ENCODE measurements around the gene EFCAB6.

The EFCAB6 gene

DNA sequence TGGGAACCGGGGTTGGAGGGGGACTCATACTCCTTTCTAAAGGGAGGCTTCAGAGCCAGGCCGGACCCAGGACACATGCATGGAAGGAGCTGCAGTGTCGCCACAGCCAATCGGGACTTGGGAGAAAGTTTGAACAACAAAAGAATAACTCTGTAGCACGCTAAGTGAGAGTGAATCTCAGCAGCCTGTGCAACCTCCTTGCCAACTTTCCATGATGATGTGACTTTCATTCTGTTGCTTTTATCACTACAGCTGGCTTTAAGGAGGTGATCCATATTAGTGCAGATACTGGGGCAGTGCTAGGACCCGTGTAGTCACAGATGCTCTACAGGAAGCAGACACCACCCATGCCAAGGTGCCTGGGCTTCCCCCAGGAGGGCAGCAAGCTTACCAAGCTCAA is 243.0 kb downstream of the EFCAB6 start:
- TF ChIP-seq GATA1 (IDR thresholded peaks at IDR 0.05; ENCODE audit: low read depth, low read length) (no peak), POLR2A (IDR thresholded peaks at IDR 0.05; ENCODE audit: low read length) (no peak)
- no peak for DNase-seq

DNA sequence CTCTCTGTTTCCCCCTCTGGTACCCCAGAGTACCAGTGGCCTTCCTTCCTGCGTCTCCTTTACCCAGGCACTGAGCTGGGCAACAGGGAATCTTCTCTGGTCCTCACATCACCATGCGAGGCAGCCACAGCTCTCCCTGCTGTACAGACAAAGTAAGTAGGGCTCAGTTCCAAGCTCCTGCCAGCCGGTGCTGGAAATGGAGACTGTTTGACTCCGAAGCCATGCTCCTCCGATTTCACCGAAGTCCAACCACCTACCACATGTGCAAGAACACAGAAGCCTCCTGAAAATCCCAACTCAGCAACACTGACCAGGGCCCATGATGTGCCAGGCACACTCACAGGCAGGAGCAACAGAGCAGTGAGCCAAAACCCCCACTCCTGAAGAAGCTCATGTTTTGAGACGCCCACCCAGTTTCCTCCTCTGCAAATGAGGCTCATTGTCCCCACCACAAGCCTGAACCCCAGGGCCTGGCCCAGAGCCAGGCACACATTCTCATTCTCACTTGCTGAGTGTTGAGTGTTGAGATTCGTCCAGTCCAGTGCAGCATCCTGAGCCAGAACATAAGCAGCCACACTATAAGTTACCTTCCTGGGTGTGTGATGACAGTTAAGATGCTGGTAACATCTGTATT is 244.3 kb downstream of the EFCAB6 start:
- no peak for TF ChIP-seq GATA1 (IDR thresholded peaks at IDR 0.05; ENCODE audit: low read depth, low read length)
- no peak for TF ChIP-seq POLR2A (IDR thresholded peaks at IDR 0.05; ENCODE audit: low read length)
- no peak for DNase-seq

DNA sequence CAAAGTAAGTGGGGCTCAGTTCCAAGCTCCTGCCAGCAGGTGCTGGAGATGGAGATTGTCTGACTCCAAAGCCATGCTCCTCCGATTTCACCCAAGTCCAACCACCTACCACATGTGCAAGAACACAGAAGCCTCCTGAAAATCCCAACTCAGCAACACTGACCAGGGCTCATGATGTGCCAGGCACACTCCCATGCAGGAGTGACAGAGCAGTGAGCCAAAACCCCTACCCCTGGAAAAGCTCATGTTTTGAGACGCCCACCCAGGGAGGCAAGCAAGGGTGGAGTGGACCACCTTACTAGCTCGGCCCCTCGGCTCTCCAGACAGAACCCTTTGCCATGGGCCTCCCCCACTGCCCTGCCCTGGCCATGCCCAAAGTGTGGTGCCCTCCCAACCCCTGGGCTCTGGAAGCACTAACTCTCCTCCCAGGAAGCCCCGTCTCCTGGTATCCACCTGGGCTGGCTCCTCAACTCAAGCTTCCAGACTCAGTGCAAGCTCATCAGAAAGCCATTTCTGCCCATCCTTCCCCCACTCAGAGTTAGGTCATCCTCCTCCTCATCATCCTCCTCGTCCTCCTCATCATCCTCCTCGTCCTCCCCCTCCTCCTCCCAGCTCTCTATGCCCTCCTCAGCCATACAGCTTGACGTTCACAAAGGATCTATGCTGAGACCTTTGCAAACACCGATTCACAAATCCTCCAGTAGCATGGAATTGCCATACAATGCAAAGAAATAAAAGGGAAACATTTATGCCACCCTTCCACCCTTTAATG is 245.4 kb downstream of the EFCAB6 start:
- TF ChIP-seq GATA1 (IDR thresholded peaks at IDR 0.05; ENCODE audit: low read depth, low read length) (no peak), POLR2A (IDR thresholded peaks at IDR 0.05; ENCODE audit: low read length) (no peak)
- DNase-seq = no peak

DNA sequence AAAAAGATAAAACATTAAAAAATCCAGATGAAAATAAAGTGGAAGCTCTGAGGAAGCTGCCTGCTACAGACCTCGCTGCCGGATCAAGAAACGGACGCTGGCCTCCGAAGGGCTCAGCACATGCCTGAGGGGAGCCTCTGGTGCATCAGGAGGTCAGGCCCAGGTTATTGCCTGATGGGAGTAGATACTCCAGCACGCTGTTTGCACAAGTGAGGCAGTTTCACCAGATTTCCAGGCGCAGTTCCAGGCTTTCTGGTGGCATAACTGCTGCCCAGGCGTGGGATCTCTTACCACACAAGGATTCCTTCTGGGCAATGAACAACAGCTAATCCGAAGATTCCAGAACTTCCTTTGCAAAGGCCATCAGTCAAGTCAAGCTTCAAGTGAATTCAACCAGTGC is 246.1 kb downstream of the EFCAB6 start:
- TF ChIP-seq POLR2A (IDR thresholded peaks at IDR 0.05; ENCODE audit: low read length) (no peak), GATA1 (IDR thresholded peaks at IDR 0.05; ENCODE audit: low read depth, low read length) (no peak)
- DNase-seq = no peak

DNA sequence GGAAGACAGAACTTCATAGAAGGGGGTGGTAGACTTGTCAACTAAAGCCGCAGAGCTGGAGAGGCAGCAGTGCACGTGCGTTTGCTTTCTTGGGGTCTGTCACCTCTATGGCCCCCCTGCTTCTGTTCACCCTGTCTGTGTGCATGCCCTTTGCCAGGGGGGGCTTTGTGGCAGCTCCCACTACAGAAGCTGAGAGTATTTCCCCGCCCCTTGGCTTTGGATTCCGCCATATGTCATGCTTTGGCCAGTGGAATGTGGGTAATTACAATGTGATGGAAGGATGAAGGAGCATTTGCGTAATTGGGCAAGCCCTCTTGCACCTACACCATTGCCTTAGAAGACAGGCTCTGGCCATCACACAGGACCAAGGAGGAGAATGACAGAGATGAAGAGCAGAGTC is 247.2 kb downstream of the EFCAB6 start:
- no peak for DNase-seq

DNA sequence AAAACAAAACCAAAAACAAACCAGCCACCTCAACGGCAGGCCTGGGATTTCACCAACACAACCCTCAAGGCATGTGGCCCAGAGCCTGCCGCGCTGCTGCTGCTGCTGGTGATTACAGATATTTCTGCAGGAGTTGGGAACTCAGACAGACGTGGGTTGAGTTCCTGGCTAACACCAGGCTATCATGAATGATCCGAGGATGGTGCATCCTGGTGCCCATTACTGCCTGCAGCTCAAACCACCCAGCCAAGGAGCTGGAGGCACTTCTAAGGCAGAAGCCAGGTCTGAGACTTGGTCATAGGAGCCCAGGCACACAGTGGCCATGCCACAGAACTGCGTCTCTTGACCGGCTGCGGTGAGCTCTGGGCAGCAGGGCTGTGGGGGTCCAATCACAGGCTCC is 248.5 kb downstream of the EFCAB6 start:
- no peak for DNase-seq
- TF ChIP-seq GATA1 (IDR thresholded peaks at IDR 0.05; ENCODE audit: low read depth, low read length) (no peak), POLR2A (IDR thresholded peaks at IDR 0.05; ENCODE audit: low read length) (no peak)

More for the DNA sequence above, 247.2 kb downstream of the EFCAB6 start:
- TF ChIP-seq GATA1 (IDR thresholded peaks at IDR 0.05; ENCODE audit: low read depth, low read length) (no peak), POLR2A (IDR thresholded peaks at IDR 0.05; ENCODE audit: low read length) (no peak)

DNA sequence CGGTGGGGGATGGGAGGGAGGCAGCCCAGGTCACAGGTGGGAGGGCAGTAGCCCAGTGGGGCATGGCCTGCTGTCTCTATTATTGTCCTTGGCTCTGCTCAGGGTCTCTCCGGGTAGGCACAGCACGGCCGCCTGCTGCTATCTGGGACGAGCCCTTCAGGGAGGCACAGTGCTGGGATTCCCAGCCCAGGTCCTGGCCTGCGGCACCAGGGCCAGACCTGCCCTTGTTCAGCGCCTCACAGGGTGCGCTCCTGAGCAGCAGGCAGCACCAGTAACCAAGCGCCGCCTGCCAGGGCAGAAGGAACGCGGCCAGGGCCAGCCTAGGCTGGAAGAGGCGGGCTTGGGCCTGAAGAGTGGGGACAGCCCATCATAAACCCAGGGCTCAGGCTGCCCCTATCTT is 249.3 kb downstream of the EFCAB6 start:
- DNase-seq = no peak
- TF ChIP-seq POLR2A (IDR thresholded peaks at IDR 0.05; ENCODE audit: low read length) (no peak), GATA1 (IDR thresholded peaks at IDR 0.05; ENCODE audit: low read depth, low read length) (no peak)

DNA sequence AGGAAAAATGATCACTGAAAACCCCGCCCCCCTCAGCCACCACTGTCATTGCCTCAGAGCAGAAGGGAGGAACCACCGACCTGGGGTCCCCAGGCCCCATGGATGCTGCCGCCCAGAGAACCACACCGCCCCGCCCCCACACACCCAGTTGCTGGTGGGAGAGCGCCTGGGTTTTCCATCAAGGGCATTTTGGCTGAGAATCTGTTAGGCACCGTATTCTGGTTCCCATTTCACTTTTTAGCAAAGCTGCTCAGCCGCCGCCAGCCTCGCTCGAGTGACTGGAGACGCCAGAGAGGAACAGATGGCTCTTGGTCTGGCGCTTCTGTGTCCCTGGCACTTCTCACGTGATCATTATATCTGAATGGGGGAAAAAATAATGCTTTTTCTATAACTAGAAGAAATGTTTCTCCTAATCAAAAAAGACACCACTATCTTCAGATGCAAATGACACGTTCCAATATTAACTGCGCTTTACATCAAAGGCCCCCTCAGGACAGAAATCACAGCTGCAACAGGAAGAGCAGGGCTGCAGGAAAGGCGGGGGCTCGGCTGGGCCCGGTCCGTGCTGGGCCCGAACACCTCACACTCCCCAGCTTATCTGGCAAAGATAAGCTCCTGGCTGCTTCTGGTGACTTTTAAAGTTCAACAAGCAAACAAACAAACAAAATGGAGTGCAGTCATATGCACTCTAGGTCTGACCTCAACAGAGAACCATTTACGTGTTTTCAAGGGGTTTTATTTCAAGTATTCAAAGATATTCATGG is 250.5 kb downstream of the EFCAB6 start:
- DNase-seq = no peak
- TF ChIP-seq POLR2A (IDR thresholded peaks at IDR 0.05; ENCODE audit: low read length) = no peak

DNA sequence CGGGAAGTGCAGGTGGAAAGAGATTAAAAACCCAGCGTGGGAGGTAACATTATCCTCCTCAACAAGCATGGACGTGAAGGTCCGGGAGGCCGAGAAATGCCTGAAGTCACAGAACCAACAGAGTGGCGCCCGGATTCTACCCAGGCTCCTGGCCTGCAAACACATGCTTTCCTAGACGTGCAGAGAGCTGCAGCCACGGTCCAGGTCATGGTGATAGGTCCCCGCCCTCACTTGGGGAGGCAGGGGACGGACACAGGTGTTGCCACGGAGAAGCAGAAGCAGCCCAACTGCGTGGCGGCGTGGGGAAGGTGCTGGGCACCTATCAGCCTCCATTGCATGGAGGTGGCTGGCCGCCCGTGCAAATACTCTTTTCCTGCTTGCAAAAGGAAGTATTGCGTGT is 251.5 kb downstream of the EFCAB6 start:
- no peak for DNase-seq
- TF ChIP-seq GATA1 (IDR thresholded peaks at IDR 0.05; ENCODE audit: low read depth, low read length) = no peak
- no peak for TF ChIP-seq POLR2A (IDR thresholded peaks at IDR 0.05; ENCODE audit: low read length)

DNA sequence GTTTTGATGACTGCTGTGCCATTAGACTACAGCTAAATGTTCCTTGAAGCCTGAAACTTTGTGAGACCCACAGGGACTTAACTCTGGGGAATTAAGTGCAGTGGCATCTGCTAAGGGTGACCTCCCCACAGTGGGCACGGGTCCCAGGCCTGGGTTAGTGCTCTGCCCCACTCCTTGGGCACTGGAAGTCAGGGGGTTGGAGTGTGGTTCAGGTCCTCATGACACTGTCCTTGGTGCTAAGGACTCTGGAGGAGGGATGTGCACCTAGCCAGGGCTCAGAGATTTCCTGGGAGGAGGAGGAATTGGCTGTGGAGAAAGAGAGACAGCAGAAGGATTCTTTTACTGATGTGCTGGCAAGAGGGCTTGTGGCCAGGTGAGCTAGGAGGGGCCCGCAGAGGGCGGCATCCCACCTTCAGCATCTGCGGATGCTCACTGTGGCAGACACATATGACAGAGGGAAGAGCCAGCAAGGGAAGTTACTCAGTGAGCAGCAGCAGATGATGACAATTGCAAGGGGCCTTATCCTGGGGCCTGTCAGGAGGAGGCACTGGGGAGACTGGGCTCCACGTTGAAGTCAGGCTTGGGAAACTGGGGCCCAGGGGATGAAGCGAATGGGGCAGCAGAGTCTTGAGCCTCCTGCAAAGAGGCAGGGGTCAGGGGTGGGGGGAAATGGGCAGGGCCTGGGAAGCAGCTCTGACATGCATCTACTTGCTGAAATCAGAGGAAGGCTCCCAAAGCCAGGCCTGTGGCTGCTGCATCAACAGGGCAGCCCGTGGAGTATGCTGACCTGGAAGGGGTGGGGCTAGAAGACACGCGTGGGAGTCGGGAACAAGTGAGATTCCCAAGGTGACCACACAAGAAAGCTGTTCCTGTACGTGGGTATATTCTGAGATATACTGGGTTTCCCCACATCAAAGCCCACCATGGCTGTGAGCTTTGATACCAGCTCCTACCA is 256.3 kb downstream of the EFCAB6 start:
- DNase-seq = no peak
- TF ChIP-seq POLR2A (IDR thresholded peaks at IDR 0.05; ENCODE audit: low read length) = no peak
- no peak for TF ChIP-seq GATA1 (IDR thresholded peaks at IDR 0.05; ENCODE audit: low read depth, low read length)

DNA sequence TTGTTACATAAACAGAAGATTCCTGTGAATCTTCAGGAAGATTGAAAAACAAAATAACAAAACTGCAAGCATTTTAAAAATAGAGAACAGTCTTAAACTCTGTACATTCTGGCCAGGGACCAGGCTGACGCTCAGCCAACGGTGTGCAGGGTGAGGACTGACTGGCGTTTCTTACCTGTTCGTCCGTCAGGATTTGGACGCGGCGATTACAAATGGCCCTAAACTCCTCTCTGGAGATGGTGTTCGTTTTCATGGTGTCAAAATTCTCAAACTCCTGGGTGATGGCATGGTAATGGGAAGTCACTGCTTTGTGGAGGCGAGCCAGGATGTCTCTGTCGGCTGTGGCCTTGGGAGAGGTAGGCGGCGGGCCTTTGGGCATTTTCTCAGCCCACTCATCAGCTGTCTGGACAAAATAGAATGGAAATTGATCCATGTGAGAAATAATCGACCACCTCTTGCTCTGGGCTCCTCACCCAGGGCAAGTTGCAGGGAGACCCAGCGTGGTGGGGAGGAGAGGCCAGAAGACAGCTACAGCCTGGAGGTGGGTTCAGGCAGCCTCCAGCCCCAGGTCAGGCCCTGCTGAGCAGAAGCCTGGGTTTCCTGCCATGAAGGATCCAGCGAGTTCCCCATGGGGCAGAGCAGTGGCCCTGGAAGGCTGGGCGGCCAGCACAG is 257.3 kb downstream of the EFCAB6 start:
- no peak for DNase-seq
- TF ChIP-seq POLR2A (IDR thresholded peaks at IDR 0.05; ENCODE audit: low read length) (no peak), GATA1 (IDR thresholded peaks at IDR 0.05; ENCODE audit: low read depth, low read length) (no peak)

DNA sequence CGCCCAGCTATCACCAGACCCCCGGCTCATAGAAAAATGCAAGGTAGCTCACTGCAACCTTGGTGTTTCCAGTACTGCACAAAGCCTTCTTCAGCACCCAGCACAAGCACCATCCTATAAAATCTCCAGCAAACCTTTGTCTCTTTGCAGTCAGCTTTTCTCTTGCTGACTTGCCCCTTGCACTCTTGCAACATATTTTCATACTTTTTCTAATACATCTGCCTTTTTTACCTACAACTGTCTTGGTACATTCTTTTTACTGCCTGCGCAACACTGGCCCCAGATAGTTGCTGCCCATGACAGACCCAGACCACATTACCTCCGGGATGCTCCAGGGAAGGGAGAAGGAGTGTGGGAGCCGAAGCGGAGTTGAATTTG is 257.9 kb downstream of the EFCAB6 start:
- DNase-seq = no peak
- no peak for TF ChIP-seq POLR2A (IDR thresholded peaks at IDR 0.05; ENCODE audit: low read length)
- TF ChIP-seq GATA1 (IDR thresholded peaks at IDR 0.05; ENCODE audit: low read depth, low read length) = no peak

Measured in erythroblast (primary cell).